HG02943 (cell line): ENCODE results near the gene RBKS.
"Not testable (repeated sequence)": the region's sequence is repeated elsewhere in the genome, so short reads cannot be mapped to it uniquely, and the experiment has no call there.

Source experiments
- ATAC-seq: cut with Tn5 transposase; IDR thresholded peaks from one replicate; pipeline ENCODE4 v1.9.1; 2021; ENCODE audit warnings: mild to moderate bottlenecking, low read depth, moderate library complexity; ENCODE audit not compliant: unreplicated experiment

Gene RBKS

DNA sequence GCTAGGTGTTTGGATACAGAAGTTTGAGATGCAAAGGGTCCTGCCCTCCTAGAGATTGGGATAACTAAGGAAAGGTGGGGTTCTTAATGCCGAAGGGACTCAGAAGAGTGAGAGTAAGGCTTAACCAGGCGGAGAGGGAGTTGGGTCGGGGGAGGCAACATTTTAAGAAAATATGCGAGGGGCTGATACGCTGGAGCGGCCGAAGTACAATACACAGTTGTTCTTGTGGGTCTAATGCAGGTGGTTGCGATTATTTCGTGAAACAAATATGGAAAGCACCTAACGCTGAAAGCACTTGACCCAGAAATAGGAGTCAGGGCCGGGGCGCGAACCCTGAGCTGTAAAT lies 119.0 kb downstream of the RBKS start:
- no peak for ATAC-seq

DNA sequence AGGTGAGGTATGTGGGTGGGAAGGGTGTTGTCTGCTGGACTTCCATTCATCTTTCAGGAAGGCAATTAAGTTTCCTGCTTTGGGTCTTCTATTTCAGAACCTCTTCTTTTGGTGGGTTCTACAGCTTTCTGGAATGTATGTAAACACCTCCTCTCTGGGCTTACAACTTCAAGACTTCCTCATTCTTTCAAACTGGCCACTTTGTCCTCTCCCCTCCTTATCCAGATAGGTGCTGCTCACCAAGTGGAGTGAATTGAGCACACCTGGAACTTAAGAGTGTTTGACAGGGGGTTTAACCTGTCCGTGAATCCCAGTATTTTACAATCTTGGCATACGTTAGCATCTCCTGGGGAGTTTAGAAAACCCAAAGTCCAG lies 123.9 kb downstream of the RBKS start:
- ATAC-seq, result no peak

DNA sequence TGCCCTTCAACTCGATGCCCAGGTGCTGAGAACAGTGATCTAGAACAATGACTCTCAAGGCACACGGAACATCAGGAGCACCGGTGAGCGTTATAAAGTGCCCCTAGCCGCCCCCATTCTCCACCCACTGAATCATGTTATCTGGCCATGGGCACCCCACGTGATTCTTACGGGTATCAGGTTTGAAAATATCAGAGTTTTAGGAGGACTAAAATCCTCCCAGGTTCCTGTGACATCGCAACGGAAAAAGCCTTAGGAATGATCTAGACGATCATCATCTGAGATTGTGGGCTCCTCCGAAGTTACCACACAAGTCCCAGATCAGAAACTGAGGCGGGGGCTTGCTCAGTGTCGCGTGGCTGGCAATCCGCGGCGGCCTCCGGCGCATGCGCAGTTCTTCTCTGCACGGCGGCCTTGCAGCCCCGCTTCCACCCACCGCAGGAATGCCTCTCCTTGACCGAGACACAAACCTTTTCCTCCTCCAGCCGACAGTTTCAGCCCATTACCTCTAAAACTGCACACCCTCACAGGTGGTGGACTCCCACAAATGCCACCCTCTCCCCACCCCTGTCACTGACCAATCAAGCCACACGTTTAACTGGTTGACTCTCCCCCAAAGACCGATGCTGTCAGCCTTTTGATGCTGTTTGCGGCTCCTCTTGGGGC lies 124.4 kb downstream of the RBKS start:
- ATAC-seq, result no peak

DNA sequence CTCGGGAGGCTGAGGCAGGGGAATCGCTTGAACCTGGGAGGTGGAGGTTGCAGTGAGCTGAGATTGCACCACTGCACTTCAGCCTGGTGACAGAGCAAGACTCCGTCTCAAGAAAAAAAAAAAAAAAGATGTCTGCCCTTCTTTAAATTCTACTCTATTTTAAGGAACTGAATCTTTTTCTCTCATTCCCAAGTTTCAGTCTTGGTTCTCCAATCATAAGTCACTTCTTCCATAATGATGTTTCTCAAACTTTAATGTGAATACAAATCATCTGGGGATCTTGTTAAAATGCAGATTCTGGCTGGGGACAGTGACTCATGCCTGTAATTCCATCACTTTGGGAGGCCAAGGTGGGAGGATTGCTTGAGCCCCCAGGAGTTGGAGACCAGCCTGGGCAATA lies 125.7 kb downstream of the RBKS start:
- not testable (repeated sequence) for ATAC-seq

DNA sequence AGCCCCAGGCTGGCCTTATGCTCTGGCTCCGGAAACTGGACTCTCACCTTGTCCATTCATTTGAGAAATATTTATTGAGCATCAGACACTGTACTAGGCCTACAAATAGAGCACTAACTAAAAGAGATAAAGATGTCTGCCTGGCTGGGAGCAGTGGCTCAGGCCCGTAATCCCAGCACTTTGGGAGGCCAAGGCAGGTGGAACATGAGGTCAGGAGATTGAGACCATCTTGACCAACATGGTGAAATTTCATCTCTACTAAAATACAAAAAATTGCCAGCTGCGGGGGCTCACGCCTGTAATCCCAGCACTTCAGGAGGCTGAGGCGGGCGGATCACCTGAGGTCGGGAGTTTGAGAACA lies 126.3 kb downstream of the RBKS start:
- ATAC-seq, result no peak

DNA sequence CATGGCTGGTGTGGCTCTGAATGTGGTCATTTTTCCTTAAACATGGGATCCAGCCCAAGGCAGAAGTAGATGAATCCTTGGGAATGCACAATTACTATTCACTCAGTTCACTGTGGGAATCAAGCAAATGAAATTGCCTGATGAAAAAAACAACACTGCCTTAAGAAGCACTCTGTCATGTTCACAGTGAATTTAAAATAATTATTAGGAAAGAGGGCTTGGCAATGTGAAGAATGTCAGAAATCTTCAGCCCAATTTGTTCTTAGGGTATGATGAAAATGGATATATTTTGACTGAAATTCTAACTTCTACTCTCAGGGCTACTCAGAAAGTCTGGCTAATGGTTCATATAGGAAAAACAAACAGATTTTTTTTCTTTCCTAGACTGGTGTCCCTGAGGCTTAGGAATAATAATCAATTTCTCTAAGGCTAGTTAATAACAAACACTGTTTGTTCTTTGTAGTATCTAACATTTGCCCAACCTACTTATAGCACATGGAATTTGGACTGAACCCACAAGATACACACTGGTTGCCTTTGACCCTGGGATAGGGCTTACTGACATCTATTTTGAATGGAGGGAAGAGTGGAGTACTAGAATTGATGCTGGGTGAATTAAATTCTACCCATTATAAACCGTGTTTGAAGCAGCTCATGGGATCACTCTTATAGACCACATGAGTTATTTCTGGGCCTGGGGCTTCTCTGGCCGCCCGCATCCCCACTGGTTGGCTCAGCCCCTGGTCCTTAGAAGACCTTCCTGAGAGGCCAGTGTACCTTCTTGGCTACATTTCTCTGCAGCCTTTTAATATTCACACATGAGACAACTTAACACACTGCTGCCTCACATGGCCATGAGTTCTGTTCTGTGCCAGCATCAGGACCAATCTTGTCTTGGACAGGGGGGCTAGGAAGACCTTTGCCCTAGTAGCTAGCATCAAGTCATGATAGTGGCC lies 127.0 kb downstream of the RBKS start:
- no peak for ATAC-seq

DNA sequence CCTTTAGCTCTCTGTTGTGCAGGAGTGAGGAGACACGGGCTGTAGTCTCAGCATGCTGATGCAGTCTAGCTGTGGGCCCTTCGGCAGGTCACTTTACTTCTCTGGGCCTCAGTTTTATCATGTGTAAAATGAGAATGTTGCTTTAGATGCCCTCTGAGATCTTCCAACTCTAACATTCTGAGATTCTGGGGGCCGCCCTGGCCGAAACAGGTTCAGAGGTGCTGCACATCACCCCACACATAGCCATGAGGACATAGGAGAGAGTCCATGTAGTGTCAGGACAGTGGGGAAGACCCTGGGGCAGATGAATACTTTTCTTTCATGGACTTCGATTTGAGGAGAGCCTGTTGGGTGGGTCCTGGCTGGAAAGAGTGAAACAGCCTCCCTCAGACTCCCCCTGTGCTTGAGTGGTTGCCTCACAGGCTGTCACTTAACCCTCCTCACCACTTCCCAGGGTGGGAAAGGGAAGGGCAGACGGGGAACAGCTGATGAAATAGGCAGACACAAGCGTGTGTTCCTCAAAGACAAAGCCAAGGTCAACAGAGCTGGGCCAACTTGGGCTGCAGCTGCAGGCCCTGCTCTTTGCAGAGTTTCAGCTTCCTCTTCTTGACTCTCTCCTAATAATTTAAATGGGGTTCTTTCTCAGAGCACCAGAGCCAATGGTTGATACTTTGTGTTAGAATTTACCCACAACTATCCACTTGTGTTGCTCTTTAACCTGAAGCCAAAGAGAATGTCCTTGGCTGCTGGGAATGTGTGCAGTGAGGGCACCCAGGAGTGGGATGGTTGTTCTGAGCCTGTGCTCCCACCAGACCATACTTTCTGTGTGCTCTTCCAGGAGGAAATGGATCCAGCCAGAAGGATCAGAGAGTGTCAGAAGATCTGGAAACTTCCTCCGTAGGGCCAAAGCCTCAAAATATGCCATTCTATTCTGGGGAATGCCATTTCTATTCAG lies 133.4 kb downstream of the RBKS start:
- ATAC-seq, result no peak

DNA sequence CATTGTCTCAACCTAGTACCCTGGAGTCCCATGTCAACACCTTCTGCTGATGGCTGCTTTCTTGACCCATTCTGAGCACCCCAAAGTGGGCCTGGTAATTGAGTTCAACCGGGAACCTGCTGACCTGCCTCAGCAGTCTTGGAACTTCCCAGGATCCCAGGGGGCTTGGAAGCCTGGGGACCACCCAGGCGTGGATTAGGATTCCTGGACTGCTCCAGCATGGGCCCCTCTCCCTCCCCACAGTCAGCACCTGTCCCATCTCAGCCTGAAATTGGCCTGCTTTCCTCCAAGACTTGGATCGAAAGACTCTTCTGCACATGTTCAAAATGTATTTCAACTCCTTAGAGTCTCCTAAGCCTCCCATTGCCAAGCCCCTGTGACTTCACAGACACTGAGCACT lies 134.1 kb downstream of the RBKS start:
- ATAC-seq, result no peak

DNA sequence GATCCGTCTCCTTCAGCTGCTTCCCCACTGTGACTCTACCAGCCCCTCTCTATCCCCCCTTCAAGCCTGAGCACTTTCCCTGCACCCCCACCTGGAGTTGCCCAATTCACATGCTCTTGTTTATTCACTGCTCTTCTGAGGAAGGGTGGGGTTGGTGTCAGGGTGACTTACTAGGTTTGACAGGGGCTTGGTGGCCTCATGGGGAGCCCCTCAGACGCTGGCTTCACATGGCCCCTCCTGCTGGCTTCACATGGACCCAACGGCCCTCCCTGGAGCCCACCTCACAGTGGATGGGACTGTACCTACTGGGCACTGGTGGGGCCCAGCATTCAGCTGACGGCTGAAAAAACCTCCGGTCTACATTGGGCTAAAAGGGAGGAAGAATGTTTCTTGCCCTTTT lies 135.4 kb downstream of the RBKS start:
- ATAC-seq, result no peak

DNA sequence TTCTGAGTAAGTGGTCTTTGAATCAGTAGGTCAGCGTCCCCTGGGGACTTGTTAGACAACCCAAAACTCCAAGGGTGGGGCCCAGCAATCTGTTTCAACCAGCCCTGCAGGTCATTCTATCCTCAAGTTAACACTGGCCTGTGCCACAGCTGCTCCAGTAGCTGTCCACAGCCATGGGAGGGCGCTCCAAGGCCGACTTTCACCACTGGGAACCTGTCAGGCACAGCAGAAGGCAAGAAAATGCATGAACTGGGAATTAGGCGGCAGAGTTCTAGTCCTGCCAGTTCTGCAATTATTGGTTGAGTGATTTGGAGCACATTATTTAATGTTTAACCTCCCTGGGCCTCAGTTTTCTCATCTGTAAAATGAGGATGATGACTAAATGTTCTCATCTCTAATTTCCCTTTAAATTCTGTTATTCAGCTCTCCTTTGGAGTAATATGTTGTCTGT lies 136.0 kb downstream of the RBKS start:
- ATAC-seq, result no peak

DNA sequence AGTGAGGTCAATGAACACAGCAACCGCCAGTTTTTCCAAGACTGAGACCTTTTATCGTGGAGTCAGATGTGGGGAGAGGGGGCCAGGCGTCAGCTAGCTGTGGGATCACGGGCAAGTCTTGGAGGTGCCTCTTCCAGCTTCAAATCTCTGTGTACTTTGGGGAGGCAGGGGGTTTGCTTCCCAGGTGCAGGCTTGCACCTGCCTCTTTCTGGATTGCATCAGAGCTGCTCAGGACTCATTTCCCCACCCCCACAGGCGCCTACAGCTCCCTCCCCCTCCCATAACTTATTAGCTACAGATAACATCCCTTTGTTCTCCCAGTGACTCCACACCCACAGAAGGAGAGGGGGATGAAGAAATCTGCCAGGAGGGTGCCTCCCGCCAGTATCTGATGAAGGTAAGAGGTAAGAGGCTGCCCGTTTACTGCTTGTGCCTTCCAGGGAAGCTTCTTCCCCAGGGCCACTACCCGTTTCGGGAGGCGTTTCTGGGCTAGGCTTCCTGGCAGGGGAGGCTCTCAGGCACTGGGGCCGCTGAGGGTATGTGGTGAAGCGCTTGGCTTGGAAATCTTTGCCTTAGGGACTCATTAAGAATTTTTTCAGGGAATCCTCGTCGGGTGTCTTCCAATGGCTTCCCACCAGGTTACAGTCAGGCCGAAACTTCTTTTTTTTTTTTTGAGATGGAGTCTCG lies 137.5 kb downstream of the RBKS start:
- ATAC-seq, result no peak

DNA sequence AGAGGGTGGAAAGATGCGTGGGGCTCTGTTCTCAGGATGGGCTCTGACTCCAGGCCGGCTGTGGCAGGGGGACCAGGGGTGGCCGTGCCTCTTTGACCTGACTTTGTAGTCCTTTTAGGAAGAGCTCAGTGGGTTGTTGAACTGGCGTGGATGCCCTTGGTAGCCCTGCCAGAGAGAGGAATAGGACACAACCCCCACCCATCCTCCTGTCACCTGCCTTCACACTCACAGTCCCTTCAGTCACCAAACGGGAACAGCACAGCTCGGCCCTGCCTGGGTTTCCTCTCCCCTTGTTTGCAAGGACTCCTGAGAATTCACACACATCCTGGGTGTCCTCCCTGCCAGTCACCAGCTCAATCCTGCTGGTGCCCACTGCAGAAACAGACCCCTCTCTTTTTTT lies 138.8 kb downstream of the RBKS start:
- ATAC-seq, result no peak

DNA sequence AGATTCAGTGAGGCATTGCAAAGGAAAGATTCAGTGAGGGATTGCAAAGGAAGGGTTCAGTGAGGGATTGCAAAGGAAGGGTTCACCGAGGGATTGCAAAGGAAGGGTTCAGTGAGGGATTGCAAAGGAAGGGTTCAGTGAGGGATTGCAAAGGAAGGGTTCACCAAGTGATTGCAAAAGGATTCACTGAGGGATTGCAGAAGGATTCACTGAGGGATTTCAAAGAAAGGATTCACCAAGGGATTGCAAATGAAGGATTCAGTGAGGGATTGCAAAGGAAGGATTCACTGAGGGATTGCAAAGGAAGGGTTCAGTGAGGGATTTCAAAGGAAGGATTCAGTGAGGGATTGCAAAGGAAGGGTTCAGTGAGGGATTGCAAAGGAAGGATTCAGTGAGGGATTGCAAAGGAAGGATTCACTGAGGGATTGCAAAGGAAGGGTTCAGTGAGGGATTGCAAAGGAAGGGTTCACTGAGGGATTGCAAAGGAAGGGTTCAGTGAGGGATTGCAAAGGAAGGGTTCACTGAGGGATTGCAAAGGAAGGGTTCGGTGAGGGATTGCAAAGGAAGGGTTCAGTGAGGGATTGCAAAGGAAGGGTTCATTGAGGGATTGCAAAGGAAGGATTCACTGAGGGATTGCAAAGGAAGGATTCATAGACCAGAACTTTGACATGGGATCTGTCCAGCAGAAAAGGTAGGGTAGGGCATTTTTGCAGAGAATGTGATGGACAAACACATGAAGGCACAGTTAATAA lies 141.2 kb downstream of the RBKS start:
- not testable (repeated sequence) for ATAC-seq

DNA sequence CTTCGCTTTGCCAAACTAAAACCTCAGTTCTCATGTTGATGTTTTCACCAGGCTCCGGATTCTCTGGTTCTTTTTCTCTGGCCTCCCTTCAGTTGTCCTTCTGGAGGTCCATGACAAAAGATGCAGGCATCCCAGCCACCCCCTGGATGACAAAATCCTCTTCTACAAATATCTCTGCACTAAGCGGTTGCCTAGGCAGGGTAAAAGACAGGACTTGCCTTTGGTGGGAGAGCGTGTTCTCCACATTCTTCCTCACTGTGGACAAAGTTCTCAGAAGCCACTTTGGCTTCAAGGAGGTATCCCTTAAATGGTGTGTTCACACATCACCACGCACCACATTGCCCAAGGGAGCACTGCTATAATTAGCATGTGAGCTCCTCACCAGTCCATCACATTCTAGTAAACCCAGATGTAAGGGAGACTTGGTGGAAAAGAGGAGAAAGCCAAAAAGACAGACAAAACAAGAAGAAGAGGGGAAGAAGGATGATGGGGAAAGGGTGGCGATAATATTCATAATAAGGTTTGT lies 142.3 kb downstream of the RBKS start:
- ATAC-seq, result no peak

DNA sequence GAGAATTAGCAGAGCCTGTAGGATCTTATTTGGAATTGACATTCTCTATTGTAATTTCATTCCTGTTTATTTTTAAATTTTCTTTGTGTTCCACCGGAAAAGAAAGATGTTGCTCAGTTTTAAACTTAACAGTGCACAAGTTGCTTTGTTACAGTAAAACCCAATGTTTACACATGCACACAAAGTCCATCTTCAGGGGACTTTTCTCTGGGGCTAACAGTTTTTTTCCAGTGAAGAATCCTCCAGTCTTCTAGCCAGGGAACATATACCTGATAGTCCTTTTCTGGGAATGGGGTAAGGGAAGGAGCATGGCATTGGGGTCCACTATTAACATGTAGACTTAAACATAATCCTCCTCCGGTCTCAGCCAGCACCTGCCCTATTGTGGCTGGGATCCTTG lies 143.9 kb downstream of the RBKS start:
- ATAC-seq, result no peak

DNA sequence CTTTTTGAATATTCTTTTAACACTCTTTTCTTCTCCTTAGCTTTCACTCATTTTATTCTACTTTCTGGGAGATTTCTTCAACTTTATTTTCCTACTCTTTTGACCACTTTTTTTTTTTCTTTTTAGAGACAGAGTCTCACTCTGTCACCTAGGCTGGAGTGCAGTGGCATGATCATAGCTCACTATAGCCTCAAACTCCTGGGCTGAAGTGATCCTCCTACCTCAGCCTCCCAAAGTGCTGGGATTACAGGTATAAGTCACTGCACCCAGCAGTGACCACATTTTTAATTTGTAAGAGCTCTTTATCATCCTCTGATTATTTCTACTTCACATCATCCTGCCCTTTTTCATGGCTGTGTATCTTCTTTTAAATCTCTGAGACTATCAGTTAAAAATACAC lies 144.7 kb downstream of the RBKS start:
- ATAC-seq, result not testable (repeated sequence)

DNA sequence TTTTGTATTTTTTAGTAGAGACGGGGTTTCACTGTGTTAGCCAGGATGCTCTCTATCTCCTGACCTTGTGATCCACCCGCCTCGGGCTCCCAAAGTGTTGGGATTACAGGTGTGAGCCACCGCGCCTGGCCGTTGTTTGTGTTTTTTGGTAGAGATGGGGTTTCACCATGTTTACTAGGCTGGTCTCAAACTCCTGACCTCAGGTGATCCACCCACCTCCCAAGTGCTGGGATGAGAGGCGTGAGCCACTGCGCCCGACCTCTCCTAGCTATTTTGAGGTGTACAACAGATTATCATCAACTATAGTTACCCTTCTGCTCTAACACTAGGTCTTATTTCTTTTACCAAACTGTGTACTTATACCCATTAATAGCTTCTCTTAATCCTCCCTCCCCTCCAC lies 147.6 kb downstream of the RBKS start:
- ATAC-seq, result no peak

DNA sequence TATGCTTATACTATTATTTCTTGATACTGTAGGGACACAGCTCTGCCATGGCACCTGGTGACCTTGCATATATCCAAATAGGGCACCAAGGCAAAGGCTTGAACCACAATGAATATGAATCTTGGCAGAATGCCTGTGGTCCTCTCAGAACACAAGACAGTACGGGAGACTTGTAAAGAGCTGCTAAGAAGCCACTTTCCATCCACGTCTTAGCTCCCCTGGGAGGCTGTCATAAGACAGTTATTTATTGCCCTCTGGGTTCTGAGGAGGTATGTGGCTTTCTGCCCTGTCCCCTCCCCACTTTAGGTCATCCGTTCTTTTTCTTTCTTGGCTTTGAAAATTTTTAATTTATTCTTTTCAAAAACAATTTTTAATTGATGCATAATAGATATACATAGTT lies 148.5 kb downstream of the RBKS start:
- ATAC-seq, result no peak

DNA sequence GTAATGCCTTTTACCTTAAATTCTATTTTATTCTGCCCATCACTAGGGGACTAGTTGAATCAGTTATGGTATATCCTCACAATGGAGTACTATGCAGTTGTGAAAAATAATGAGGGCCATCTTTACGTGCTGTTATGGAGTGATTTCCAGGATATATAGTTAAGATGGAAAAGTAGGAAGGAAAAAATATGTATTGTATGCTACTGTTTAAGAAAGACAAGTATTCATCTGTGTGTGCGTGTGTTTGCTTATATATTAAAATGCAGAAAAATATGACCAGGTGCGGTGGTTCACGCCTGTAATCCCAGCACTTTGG lies 151.2 kb downstream of the RBKS start:
- ATAC-seq, result no peak
